NB4 (cell line): ENCODE data around the gene CAMTA2.
A peak's percentile ranks its signal among the peaks of the same experiment; 100 is the strongest.

Source experiments
- CTCF ChIP-seq: IDR thresholded peaks from one replicate; pipeline ENCODE4 v1.5.1; 2012; ENCODE audit warnings: low read depth, low read length
- MYC ChIP-seq: IDR thresholded peaks from 2 replicates; pipeline ENCODE4 v1.6.1; 2011; ENCODE audit warnings: low read depth, low read length
- POLR2A ChIP-seq: IDR thresholded peaks from 2 replicates; pipeline ENCODE4 v1.6.1; 2011; ENCODE audit warnings: mild to moderate bottlenecking; ENCODE audit not compliant: insufficient read length; ENCODE audit errors: extremely low read depth
- TF ChIP-seq, protein P1 (sequence below): IDR thresholded peaks from 2 replicates; pipeline ENCODE4 v1.6.1; 2011; ENCODE audit warnings: low read depth, low read length

DNA sequence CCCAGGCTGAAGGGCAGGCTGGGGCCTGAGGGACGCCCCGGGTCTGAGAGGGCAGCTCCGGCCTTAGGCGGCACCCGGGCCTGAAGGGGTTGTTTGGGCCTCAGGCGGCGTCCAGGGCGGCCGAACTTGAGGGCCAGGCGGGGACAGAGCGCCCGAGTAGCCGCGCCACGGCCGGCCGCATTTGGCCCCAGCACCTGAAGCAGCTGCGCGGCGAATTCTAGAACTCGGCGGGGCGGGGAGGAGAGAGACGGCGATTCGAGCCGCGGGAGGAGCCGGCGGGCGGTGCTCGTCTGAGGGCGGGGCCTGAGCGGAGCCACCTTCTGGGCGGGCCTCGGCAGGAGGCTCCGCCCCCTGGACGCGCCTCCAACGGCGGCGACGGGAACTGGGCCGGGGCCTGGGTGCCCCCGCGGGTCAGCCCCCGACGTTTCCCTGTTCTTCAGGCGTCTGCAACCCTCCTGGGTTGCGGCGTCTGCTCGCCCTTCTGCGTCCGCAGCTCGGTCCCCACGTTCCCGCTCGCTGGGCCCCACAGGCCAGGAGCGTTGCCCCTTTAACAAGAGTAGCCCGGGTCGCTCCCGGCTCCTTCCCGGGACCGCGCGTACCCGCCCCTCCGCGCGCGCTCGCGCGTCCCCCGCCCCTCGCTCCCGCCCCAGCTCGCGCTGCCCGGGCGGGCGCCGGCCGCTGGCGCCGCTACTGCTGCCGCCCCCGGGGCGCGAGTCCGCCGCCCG, 10.0 kb upstream of the CAMTA2 start, which contains the start of the genes INCA1 and KIF1C:
- TF ChIP-seq CTCF (no peak), POLR2A (peak; percentile 16), MYC (no peak)
- TF ChIP-seq, protein P1, sequence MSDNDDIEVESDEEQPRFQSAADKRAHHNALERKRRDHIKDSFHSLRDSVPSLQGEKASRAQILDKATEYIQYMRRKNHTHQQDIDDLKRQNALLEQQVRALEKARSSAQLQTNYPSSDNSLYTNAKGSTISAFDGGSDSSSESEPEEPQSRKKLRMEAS: no peak
